KMS-11 (cell line): ENCODE results near the gene CEND1.

Experiments
- H2AFZ ChIP-seq: fragments of 200-600 bp; sonication (generic); 2 replicates; pipeline ENCODE4 v1.6.1; 2016; ENCODE audit warnings: antibody characterized with exemption, mixed run types, low read depth
- H3K27ac ChIP-seq: fragments of 200-600 bp; sonication (generic); 2 replicates; pipeline ENCODE4 v1.6.1; 2016; ENCODE audit warnings: mild to moderate bottlenecking, mixed run types
- H3K27me3 ChIP-seq: fragments of 200-600 bp; sonication (generic); 2 replicates; pipeline ENCODE4 v1.6.1; 2017; ENCODE audit warnings: mild to moderate bottlenecking, low read depth, mixed run types, moderate library complexity; ENCODE audit not compliant: insufficient read depth
- H3K36me3 ChIP-seq: fragments of 200-600 bp; sonication (generic); 2 replicates; pipeline ENCODE4 v1.6.1; 2017; ENCODE audit warnings: mild to moderate bottlenecking, mixed run types; ENCODE audit not compliant: insufficient read depth
- H3K4me1 ChIP-seq: fragments of 200-600 bp; sonication (generic); 2 replicates; pipeline ENCODE4 v1.6.1; 2016; ENCODE audit warnings: mild to moderate bottlenecking, low read depth, mixed run types; ENCODE audit not compliant: poor library complexity, severe bottlenecking
- H3K4me2 ChIP-seq: fragments of 200-600 bp; sonication (generic); 2 replicates; pipeline ENCODE4 v1.7.0; 2016; ENCODE audit warnings: mild to moderate bottlenecking, mixed run types
- H3K4me3 ChIP-seq: fragments of 200-600 bp; sonication (generic); IDR thresholded peaks from 2 replicates; pipeline ENCODE4 v1.6.1; 2017; ENCODE audit warnings: low read depth, low read length, mixed read lengths; ENCODE audit not compliant: insufficient read depth
- H3K79me2 ChIP-seq: fragments of 200-600 bp; sonication (generic); 2 replicates; pipeline ENCODE4 v1.6.1; 2016; ENCODE audit warnings: low read depth, mixed run types; ENCODE audit not compliant: insufficient read depth
- H3K9ac ChIP-seq: fragments of 200-600 bp; sonication (generic); 2 replicates; pipeline ENCODE4 v1.6.1; 2016; ENCODE audit warnings: mild to moderate bottlenecking, mixed run types
- H4K20me1 ChIP-seq: fragments of 200-600 bp; sonication (generic); 2 replicates; pipeline ENCODE4 v1.6.1; 2016; ENCODE audit warnings: mild to moderate bottlenecking, mixed run types; ENCODE audit not compliant: insufficient read depth
- TF ChIP-seq, protein P1 (sequence below): fragments of 200-600 bp; sonication (generic); conservative IDR thresholded peaks from 2 replicates; pipeline ENCODE4 v1.6.1; 2017; ENCODE audit warnings: low read depth, mild to moderate bottlenecking, antibody characterized with exemption, low read length, moderate library complexity, mixed read lengths

Gene CEND1

GRCh38 chr11:771617-772204, 18.2 kb downstream of the CEND1 start:
- Histone ChIP-seq H3K27ac (no peak overlapping the region), H2AFZ (no peak overlapping the region), H3K27me3 (no peaks in the 10 kb centered on the region), H3K4me3 (no peak overlapping the region), H3K4me1 (peaks cover 7% of the 10 kb centered on the region), H3K9ac (no peak overlapping the region), H3K4me2 (no peak overlapping the region), H3K36me3 (0 out of 2 replicates have a peak, but pooled peaks cover 2% of the 10 kb centered on the region), H4K20me1 (no peaks in the 10 kb centered on the region), H3K79me2 (peaks cover 41% of the 10 kb centered on the region)
- TF ChIP-seq, protein P1, sequence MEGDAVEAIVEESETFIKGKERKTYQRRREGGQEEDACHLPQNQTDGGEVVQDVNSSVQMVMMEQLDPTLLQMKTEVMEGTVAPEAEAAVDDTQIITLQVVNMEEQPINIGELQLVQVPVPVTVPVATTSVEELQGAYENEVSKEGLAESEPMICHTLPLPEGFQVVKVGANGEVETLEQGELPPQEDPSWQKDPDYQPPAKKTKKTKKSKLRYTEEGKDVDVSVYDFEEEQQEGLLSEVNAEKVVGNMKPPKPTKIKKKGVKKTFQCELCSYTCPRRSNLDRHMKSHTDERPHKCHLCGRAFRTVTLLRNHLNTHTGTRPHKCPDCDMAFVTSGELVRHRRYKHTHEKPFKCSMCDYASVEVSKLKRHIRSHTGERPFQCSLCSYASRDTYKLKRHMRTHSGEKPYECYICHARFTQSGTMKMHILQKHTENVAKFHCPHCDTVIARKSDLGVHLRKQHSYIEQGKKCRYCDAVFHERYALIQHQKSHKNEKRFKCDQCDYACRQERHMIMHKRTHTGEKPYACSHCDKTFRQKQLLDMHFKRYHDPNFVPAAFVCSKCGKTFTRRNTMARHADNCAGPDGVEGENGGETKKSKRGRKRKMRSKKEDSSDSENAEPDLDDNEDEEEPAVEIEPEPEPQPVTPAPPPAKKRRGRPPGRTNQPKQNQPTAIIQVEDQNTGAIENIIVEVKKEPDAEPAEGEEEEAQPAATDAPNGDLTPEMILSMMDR = no peak

DNA sequence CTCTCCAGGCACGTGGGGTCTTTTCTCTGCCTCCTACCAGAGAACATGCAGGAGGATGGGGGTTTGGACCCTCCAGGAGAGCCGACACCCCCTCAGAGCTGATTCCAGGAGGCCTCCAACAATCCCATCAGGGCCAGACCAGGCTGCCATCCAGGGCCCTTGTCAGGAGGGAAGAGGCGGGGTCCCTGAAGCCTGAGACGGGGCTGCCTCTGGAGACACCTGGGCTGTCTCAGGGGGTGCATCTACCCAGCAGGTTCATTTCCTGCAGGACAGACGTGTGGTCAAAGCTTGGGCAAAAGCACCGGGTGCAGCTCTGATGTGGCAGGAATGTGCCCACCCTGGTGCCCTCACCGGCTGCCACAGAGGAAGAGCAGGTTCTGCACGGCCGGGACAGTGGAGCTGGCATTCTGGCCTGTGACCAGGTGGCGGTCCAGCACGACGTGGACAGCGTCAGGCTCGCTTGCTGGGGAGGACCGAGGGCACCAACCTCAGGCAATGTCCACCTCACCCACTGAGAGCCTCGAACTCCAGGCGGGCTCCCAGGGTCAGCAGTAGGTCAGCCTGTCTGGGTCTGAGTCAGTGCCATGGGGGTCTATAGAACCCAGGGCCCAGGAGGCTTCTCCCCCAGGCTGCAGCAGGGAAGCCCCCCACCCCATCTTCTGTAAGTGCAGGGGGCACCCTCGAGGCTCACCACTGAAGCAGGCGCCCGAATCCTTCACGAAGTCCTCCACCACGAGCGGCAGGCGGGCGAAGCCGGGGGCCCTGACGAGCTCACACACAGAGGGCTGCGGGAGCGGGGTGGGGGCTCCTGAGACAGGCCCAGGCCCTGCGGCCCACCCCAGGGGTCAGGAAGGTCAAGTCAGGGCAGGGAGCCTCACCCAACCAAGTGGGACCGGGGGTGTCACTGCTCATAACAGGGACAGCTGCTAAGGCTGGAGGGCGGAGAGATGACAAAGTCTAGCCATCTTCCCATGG, 19.0 kb downstream of the CEND1 start:
- no peak overlapping the region for H3K4me3 ChIP-seq
- peaks cover 33% of the 10 kb centered on the region for H3K79me2 ChIP-seq
- H3K4me1 ChIP-seq = peaks cover 4% of the 10 kb centered on the region
- H3K27ac ChIP-seq = no peak overlapping the region
- no peak overlapping the region for H3K4me2 ChIP-seq
- 0 out of 2 replicates have a peak, but pooled peaks cover 4% of the 10 kb centered on the region for H3K36me3 ChIP-seq
- no peak overlapping the region for H2AFZ ChIP-seq
- TF ChIP-seq, protein P1 = no peak
- H4K20me1 ChIP-seq = no peaks in the 10 kb centered on the region
- no peak overlapping the region for H3K9ac ChIP-seq
- H3K27me3 ChIP-seq = no peaks in the 10 kb centered on the region

DNA sequence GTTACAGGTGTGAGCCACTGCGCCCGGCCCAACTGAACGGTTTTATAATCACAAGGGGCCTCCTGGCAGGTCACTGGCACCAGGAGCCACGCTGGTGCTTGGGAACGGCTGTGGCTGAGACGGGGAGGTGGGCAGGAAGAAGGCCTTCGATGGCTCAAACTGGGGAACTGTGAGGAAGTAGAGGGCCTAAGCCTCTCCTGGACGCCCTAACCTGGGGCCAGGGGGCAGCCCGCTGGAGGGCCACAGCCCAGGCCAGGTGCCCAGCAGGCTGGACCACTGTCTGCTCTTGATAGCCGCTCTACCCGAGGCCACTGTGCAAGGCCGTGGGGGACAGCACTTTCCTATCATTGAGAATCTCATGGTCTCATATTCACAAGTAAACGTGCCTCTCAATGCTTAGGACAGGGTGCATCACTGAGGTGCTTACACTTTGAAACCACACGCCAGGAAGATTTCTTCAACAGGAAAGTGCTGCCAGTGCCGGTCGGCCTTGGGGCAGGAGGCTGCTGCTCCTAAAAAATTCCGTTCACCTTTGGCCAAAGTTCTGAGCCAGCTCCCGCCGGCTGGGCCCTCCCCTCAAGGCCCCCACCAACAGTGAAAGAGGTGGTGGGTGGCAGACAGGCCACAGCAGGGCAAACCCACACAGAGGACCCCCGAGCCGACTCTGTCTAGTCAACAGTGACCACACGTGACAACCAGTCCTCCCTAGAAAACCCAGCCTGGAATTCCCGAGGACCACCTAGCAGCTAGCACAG, 19.8 kb downstream of the CEND1 start:
- no peaks in the 10 kb centered on the region for H3K27me3 ChIP-seq
- no peak overlapping the region for H3K9ac ChIP-seq
- TF ChIP-seq, protein P1 = no peak
- H3K4me2 ChIP-seq = no peak overlapping the region
- H3K36me3 ChIP-seq = 0 out of 2 replicates have a peak, but pooled peaks cover 4% of the 10 kb centered on the region
- H4K20me1 ChIP-seq = no peaks in the 10 kb centered on the region
- H3K27ac ChIP-seq = no peak overlapping the region
- H3K4me3 ChIP-seq = no peak overlapping the region
- no peaks in the 10 kb centered on the region for H3K4me1 ChIP-seq
- no peak overlapping the region for H2AFZ ChIP-seq
- H3K79me2 ChIP-seq = peaks cover 24% of the 10 kb centered on the region; the same call in 1 of the 2 replicates

DNA sequence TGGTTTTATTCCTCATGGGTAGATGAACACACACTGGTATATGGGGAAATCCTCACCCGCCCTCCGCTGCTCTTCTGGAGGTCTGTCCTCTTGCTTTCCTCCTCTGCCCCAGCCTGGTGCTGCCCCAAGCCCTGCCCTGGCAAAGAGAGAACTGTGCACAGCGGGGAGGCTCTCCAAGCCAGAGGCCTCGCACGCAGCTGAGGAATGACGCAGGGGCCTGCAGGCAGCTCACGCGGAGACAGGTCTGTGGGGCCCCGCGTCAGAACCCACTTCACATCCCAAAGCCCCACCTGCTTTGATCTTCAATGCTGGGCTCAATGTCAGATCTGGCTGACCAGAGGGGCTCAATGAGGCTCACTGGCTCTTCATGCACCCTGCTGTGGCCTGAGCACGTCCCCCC, 22.7 kb downstream of the CEND1 start:
- Histone ChIP-seq H3K4me3 (no peak overlapping the region), H3K79me2 (no peaks in the 10 kb centered on the region; the same call in 1 of the 2 replicates), H3K4me1 (peaks cover 8% of the 10 kb centered on the region), H4K20me1 (no peaks in the 10 kb centered on the region), H3K27me3 (no peaks in the 10 kb centered on the region), H2AFZ (no peak overlapping the region), H3K9ac (no peak overlapping the region), H3K27ac (no peak overlapping the region), H3K4me2 (no peak overlapping the region), H3K36me3 (0 out of 2 replicates have a peak, but pooled peaks cover 4% of the 10 kb centered on the region)
- TF ChIP-seq, protein P1 = no peak
